Measurements from ENCODE around the gene PCDHGC5. TPM values are rescaled to one million over a fixed set of nuclear protein-coding genes. Genes with fewer than 3 reads are reported as not detected.

PCDHGC5 gene
- total RNA-seq, 1 donor from 2014 or later, result 1.3 TPM

- no peak overlapping the region for H3K4me3 Mint-ChIP-seq (ENCODE audit: low read depth)
- H3K4me1 Mint-ChIP-seq (ENCODE audit: low read depth), result peaks cover 22% of the 10 kb centered on the region
These were observed 9.1 kb upstream of the PCDHGC5 start for GRCh38 chr5:141479776-141480175.

GRCh38 chr5:141483902-141484301, 5.0 kb upstream of the PCDHGC5 start:
- Mint-ChIP-seq H3K4me1 (ENCODE audit: low read depth) (peaks cover 22% of the 10 kb centered on the region), H3K36me3 (ENCODE audit: insufficient read depth) (peaks cover 5% of the 10 kb centered on the region), H3K4me3 (ENCODE audit: low read depth) (peak overlapping the region; percentile 78), H3K27ac (peak overlapping the region; percentile 81), H3K27me3 (peaks cover 13% of the 10 kb centered on the region), H3K9me3 (ENCODE audit: low read depth) (no peaks in the 10 kb centered on the region)
- TF ChIP-seq CTCF (IDR thresholded peaks at IDR 0.05; ENCODE audit: unreplicated experiment), result no peak
- DNase-seq (ENCODE audit: low spot score, unreplicated experiment), result no peak

More at GRCh38 chr5:141479776-141480175, 9.1 kb upstream of the PCDHGC5 start:
- no peak for DNase-seq (ENCODE audit: low spot score, unreplicated experiment)
- Mint-ChIP-seq H3K27ac (no peak overlapping the region), H3K36me3 (ENCODE audit: insufficient read depth) (peaks cover 8% of the 10 kb centered on the region), H3K9me3 (ENCODE audit: low read depth) (peaks cover 6% of the 10 kb centered on the region), H3K27me3 (peaks cover 29% of the 10 kb centered on the region)
- TF ChIP-seq CTCF (IDR thresholded peaks at IDR 0.05; ENCODE audit: unreplicated experiment), result no peak

- peaks cover 22% of the 10 kb centered on the region for H3K4me1 Mint-ChIP-seq (ENCODE audit: low read depth)
- no peak for DNase-seq (ENCODE audit: low spot score, unreplicated experiment)
- H3K4me3 Mint-ChIP-seq (ENCODE audit: low read depth), result peak overlapping the region; percentile 78
- TF ChIP-seq CTCF (IDR thresholded peaks at IDR 0.05; ENCODE audit: unreplicated experiment), result no peak
- H3K36me3 Mint-ChIP-seq (ENCODE audit: insufficient read depth), result peaks cover 5% of the 10 kb centered on the region
- H3K27me3 Mint-ChIP-seq, result peaks cover 13% of the 10 kb centered on the region
- H3K9me3 Mint-ChIP-seq (ENCODE audit: low read depth), result no peaks in the 10 kb centered on the region
- H3K27ac Mint-ChIP-seq, result peak overlapping the region; percentile 81
These were observed 4.6 kb upstream of the PCDHGC5 start for GRCh38 chr5:141484310-141484640.

GRCh38 chr5:141484641-141485311, 4.1 kb upstream of the PCDHGC5 start, which contains the start of gene PCDHGC4:
Gene PCDHGC4, plus strand, starts transcription at chr5:141485030. Its CDS starts 144 bp downstream, at chr5:141485174.
- Mint-ChIP-seq H3K27me3 (peaks cover 13% of the 10 kb centered on the region), H3K4me1 (ENCODE audit: low read depth) (peaks cover 22% of the 10 kb centered on the region), H3K4me3 (ENCODE audit: low read depth) (peak within 1 kb of the TSS; percentile 78)

More at GRCh38 chr5:141484641-141485311, 4.1 kb upstream of the PCDHGC5 start, which contains the start of gene PCDHGC4:
- H3K9me3 Mint-ChIP-seq (ENCODE audit: low read depth), result no peaks in the 10 kb centered on the region
- H3K36me3 Mint-ChIP-seq (ENCODE audit: insufficient read depth), result peaks cover 5% of the 10 kb centered on the region
- H3K27ac Mint-ChIP-seq, result peak within 1 kb of the TSS; percentile 81
- TF ChIP-seq CTCF (IDR thresholded peaks at IDR 0.05; ENCODE audit: unreplicated experiment), result no peak
- DNase-seq (ENCODE audit: low spot score, unreplicated experiment), result peak; percentile 49

Data from progenitor cell of endocrine pancreas (in vitro differentiated cells).